GM10266 (cell line): Measurements from ENCODE around the gene INPP5D.
"Not testable (repeated sequence)": the region's sequence is repeated elsewhere in the genome, so short reads cannot be mapped to it uniquely, and the experiment has no call there.

ENCODE experiments used
- DNase-seq: peaks from one replicate; pipeline ENCODE4 v3.0.0; 2012; ENCODE audit errors: extremely low spot score
- TF ChIP-seq, protein P1 (sequence below): IDR thresholded peaks from 2 replicates; pipeline ENCODE4 v1.5.1; 2012; ENCODE audit warnings: mild to moderate bottlenecking, low read depth; ENCODE audit not compliant: control insufficient read depth, insufficient read depth; ENCODE audit errors: missing control alignments

Gene INPP5D

DNA sequence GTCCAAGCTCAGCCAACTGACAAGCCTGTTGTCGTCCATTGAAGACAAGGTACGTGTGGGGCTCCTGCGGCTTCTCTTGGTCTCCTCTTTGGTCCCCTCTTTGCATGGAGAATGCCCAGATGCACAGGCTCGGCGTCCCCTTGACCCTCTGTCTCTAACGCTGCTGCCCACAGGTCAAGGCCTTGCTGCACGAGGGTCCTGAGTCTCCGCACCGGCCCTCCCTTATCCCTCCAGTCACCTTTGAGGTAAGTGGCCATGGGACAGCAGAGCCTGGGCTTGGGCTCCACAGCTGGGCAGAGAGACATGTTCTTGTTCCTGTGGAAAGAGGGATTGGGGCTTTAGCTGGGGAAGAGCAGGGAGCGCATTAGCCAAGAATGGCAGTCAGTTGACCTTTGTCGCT, 86.1 kb downstream of the INPP5D start:
- TF ChIP-seq, protein P1, sequence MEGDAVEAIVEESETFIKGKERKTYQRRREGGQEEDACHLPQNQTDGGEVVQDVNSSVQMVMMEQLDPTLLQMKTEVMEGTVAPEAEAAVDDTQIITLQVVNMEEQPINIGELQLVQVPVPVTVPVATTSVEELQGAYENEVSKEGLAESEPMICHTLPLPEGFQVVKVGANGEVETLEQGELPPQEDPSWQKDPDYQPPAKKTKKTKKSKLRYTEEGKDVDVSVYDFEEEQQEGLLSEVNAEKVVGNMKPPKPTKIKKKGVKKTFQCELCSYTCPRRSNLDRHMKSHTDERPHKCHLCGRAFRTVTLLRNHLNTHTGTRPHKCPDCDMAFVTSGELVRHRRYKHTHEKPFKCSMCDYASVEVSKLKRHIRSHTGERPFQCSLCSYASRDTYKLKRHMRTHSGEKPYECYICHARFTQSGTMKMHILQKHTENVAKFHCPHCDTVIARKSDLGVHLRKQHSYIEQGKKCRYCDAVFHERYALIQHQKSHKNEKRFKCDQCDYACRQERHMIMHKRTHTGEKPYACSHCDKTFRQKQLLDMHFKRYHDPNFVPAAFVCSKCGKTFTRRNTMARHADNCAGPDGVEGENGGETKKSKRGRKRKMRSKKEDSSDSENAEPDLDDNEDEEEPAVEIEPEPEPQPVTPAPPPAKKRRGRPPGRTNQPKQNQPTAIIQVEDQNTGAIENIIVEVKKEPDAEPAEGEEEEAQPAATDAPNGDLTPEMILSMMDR, result no peak
- DNase-seq, result no peak

DNA sequence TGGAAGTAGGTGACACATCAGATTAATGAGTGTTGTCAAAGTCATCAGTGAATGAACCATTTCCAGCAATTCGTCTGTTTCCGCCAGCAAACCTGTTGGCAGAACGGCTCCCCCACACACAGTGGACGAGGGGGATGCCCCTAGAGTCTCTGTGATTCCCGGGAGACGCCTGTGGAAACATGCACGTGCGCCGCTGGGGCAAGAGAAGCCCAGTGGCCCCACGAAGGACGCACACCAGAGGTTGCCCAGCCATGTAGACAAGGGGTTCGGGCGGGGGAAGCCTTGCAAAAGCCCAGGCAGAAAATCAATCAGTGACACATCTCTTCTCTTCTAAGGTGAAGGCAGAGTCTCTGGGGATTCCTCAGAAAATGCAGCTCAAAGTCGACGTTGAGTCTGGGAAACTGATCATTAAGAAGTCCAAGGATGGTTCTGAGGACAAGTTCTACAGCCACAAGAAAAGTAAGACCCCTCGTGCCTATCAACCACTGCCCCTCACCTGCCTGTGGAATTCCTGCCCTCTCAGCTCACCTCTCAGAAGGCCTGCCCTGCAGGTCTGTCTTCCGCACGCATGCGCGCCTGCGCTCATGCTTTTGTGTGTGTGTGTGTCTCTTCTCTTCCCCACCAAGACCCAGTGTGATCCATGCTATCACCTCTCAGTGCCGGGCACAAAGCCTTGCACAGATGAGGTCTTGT, 87.1 kb downstream of the INPP5D start:
- TF ChIP-seq, protein P1, result no peak
- no peak for DNase-seq

DNA sequence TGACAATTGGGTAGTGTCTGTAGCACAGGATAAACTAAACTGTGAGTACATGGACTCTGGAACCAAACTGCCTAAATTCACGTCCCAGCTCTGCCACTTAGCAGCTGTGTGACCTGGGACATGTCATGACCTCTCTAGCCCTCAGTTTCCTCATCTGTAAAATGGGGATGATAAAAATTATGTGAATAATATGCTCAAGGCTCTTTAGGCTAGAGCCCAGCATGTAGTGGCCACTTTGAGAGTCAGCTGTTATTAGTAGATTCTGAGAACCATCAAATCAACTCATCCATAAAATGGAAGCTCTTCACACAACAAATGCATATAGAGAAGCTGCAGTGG, 87.7 kb downstream of the INPP5D start:
- TF ChIP-seq, protein P1, result no peak

DNA sequence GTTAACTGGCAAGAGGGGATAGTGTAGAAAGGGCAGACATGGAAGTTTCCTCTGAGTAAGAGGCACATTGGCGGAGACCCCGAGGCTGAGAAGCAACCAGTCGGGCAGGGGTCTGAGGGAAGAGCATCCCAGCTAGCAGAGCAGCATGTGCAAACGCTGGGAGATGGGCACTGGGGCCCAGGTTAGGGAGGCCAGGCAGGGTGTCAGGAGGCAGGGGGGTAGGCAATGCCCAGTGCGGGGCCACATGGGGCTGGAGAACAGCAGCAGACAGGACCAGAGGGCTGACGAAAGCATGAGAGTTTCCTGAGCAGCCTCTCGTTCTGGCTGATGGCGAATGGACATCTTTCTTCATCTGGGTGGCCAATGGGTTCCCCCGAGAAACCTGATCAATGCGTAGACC, 88.2 kb downstream of the INPP5D start:
- no peak for DNase-seq
- TF ChIP-seq, protein P1, result no peak

More for the DNA sequence above, 87.7 kb downstream of the INPP5D start:
- no peak for DNase-seq

DNA sequence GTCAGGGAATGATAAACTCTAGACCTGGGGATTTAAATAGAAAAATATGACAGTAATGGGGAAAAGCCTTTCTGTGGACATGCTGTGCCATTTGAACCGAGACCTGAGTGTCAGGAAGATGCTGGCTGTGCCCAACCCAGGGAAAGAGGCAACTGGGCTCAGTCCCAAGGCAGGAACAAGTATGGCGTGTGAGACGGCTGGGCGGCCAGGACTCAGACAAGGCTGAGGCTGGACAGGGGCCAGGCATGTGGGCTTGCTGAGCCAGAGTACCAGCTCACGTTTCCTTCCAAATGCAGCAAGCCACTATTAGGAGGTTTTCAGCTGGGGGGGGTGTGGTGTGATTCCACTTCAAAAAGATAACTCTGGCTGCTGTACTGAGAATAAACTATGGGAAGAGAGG, 92.4 kb downstream of the INPP5D start:
- DNase-seq, result no peak
- TF ChIP-seq, protein P1, result no peak

DNA sequence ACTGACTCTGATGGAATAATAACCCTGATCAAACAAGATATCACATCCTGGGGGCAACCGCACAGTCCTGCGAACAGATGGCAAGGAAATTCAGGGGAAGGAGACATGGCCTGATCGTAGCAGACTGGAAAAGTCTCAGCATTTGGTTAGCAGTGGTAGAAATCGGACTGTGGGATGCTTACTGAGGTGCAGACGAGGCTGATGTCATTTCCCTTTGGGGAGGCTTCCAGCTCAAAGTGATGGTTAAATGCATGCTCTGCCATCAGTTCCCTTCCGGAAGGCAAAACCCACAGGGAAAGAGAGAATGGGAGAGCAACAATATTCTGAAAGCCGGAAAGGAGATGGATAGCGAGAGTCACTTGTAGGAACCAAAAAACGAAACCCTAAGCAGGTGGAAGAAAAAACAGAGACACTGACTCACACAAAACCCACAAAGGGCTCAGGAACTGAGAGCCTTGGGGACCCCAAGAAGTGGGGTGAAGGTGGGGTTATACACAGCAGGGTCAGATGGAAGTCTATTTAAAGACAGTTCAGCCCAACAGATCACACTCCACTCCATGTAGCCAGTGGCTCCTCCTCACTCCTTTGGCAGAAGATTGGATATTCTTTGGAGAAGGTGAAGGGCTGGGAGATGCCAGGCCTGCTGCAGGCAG, 93.1 kb downstream of the INPP5D start:
- no peak for DNase-seq
- TF ChIP-seq, protein P1, result no peak

DNA sequence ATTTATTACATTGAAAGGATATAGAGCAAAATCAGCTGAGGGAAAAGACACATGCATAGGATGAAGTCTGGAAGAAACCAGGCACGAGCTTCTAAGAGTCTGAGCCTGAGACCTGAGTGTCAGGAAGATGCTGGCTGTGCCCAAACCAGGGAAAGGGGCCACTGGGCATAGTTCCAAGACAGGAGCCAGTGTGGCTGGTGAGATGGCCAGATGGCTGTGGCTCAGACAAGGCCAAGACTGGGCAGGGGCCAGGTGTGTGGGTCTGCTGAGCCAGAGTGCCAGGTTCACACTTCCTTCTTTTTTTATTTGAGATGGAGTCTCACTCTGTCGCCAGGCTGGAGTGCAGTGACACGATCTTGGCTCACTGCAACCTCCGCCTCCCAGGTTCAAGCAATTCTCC, 95.9 kb downstream of the INPP5D start:
- TF ChIP-seq, protein P1, result no peak
- no peak for DNase-seq

DNA sequence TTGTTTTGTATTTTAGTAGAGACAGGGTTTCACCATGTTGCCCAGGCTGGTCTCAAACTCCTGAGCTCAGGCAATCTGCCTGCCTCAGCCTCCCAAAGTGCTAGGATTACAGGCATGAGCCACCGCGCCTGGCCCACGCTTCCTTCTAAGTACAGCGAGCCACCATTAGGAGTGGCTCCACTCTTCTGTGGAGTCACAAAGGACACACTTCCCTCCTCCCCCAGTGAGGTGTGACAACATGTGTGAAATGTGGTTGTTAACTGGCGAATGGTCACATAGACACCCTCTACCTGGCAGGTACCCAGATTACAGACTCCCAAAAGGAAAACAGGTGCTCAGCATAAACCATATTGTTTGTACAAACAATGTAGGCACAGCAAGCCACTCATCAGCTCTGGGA, 96.3 kb downstream of the INPP5D start:
- DNase-seq, result not testable (repeated sequence)
